HUES6 (cell line): Measurements from ENCODE around the gene HIVEP3.

ENCODE experiments used
- H3K27ac ChIP-seq: 2 replicates; pipeline ENCODE4 v1.7.0; 2013; ENCODE audit warnings: low read depth, mild to moderate bottlenecking, low read length, inconsistent platforms
- H3K27me3 ChIP-seq: 2 replicates; pipeline ENCODE4 v1.6.1; 2013; ENCODE audit warnings: low read length; ENCODE audit not compliant: control insufficient read depth, insufficient read depth
- H3K36me3 ChIP-seq: 2 replicates; pipeline ENCODE4 v1.6.1; 2013; ENCODE audit warnings: low read length; ENCODE audit not compliant: control insufficient read depth, insufficient read depth
- H3K4me1 ChIP-seq: 2 replicates; pipeline ENCODE4 v1.6.1; 2013; ENCODE audit warnings: low read length; ENCODE audit not compliant: control insufficient read depth, insufficient read depth
- H3K4me3 ChIP-seq: 2 replicates; pipeline ENCODE4 v1.5.1; 2013; ENCODE audit warnings: low read depth, low read length
- H3K9ac ChIP-seq: one replicate; pipeline ENCODE4 v1.6.1; 2013; ENCODE audit warnings: mild to moderate bottlenecking, low read length
- H3K9me3 ChIP-seq: 2 replicates; pipeline ENCODE4 v1.6.1; 2013; ENCODE audit warnings: low read depth, low read length; ENCODE audit not compliant: control insufficient read depth, insufficient read depth

HIVEP3 gene

GRCh38 chr1:41479000-41479807 lies 439.5 kb downstream of the HIVEP3 start:
- Histone ChIP-seq H3K9ac (no peak overlapping the region), H3K27me3 (no peaks in the 10 kb centered on the region), H3K4me1 (peaks cover 25% of the 10 kb centered on the region), H3K36me3 (no peaks in the 10 kb centered on the region), H3K4me3 (no peak overlapping the region), H3K9me3 (no peaks in the 10 kb centered on the region), H3K27ac (no peak overlapping the region)

- no peaks in the 10 kb centered on the region for H3K9me3 ChIP-seq
- H3K27me3 ChIP-seq = no peaks in the 10 kb centered on the region
- no peaks in the 10 kb centered on the region for H3K36me3 ChIP-seq
- H3K4me1 ChIP-seq = peaks cover 18% of the 10 kb centered on the region
- no peak overlapping the region for H3K9ac ChIP-seq
- H3K4me3 ChIP-seq = no peak overlapping the region
- no peak overlapping the region for H3K27ac ChIP-seq
These were observed 440.5 kb downstream of the HIVEP3 start for GRCh38 chr1:41478118-41478748.

- no peak overlapping the region for H3K9ac ChIP-seq
- H3K9me3 ChIP-seq = no peaks in the 10 kb centered on the region
These were observed 441.8 kb downstream of the HIVEP3 start for GRCh38 chr1:41476807-41477361.

GRCh38 chr1:41475859-41476567 lies 442.7 kb downstream of the HIVEP3 start:
- H3K27me3 ChIP-seq = no peaks in the 10 kb centered on the region
- peaks cover 10% of the 10 kb centered on the region; the same call in 1 of the 2 replicates for H3K4me1 ChIP-seq
- no peaks in the 10 kb centered on the region for H3K36me3 ChIP-seq
- no peaks in the 10 kb centered on the region for H3K9me3 ChIP-seq
- H3K9ac ChIP-seq = no peak overlapping the region
- no peak overlapping the region for H3K4me3 ChIP-seq
- H3K27ac ChIP-seq = no peak overlapping the region

More at GRCh38 chr1:41476807-41477361, 441.8 kb downstream of the HIVEP3 start:
- no peak overlapping the region for H3K4me3 ChIP-seq
- peaks cover 10% of the 10 kb centered on the region; the same call in 1 of the 2 replicates for H3K4me1 ChIP-seq
- H3K27me3 ChIP-seq = no peaks in the 10 kb centered on the region
- no peaks in the 10 kb centered on the region for H3K36me3 ChIP-seq
- no peak overlapping the region for H3K27ac ChIP-seq

GRCh38 chr1:41475346-41475745 lies 443.4 kb downstream of the HIVEP3 start:
- Histone ChIP-seq H3K9me3 (no peaks in the 10 kb centered on the region), H3K27me3 (no peaks in the 10 kb centered on the region), H3K4me1 (peaks cover 10% of the 10 kb centered on the region; the same call in 1 of the 2 replicates), H3K4me3 (no peak overlapping the region), H3K36me3 (no peaks in the 10 kb centered on the region), H3K9ac (no peak overlapping the region), H3K27ac (no peak overlapping the region)

GRCh38 chr1:41474490-41475271 lies 444.0 kb downstream of the HIVEP3 start:
- H3K27me3 ChIP-seq = no peaks in the 10 kb centered on the region
- no peaks in the 10 kb centered on the region for H3K9me3 ChIP-seq
- no peaks in the 10 kb centered on the region for H3K36me3 ChIP-seq
- no peak overlapping the region for H3K27ac ChIP-seq
- H3K9ac ChIP-seq = no peak overlapping the region
- peaks cover 10% of the 10 kb centered on the region; the same call in 1 of the 2 replicates for H3K4me1 ChIP-seq
- no peak overlapping the region for H3K4me3 ChIP-seq

GRCh38 chr1:41473738-41474362 lies 444.9 kb downstream of the HIVEP3 start:
- no peak overlapping the region for H3K27ac ChIP-seq
- peaks cover 10% of the 10 kb centered on the region; the same call in 1 of the 2 replicates for H3K4me1 ChIP-seq
- H3K27me3 ChIP-seq = no peaks in the 10 kb centered on the region
- no peaks in the 10 kb centered on the region for H3K9me3 ChIP-seq
- no peak overlapping the region for H3K9ac ChIP-seq
- H3K4me3 ChIP-seq = no peak overlapping the region
- no peaks in the 10 kb centered on the region for H3K36me3 ChIP-seq

- Histone ChIP-seq H3K27ac (no peak overlapping the region), H3K9ac (no peak overlapping the region), H3K36me3 (no peaks in the 10 kb centered on the region), H3K27me3 (no peaks in the 10 kb centered on the region), H3K9me3 (no peaks in the 10 kb centered on the region), H3K4me1 (peaks cover 5% of the 10 kb centered on the region; the same call in 1 of the 2 replicates), H3K4me3 (no peak overlapping the region)
These were observed 447.1 kb downstream of the HIVEP3 start for GRCh38 chr1:41471658-41472057.

GRCh38 chr1:41469706-41470105 lies 449.0 kb downstream of the HIVEP3 start:
- H3K27me3 ChIP-seq = no peaks in the 10 kb centered on the region
- H3K27ac ChIP-seq = no peak overlapping the region
- H3K9ac ChIP-seq = no peak overlapping the region
- H3K36me3 ChIP-seq = no peaks in the 10 kb centered on the region
- no peaks in the 10 kb centered on the region for H3K9me3 ChIP-seq
- H3K4me1 ChIP-seq = peaks cover under 1% of the 10 kb centered on the region; the same call in 1 of the 2 replicates
- H3K4me3 ChIP-seq = no peak overlapping the region
